A549 (cell line): ENCODE data around the gene MCTP1.

Experiments
- CTCF ChIP-seq: fragments of >200 bp; sonication (Bioruptor Twin); formaldehyde crosslinking; IDR thresholded peaks from 3 replicates; pipeline ENCODE4 v1.5.1; 2016
- POLR2A ChIP-seq: IDR thresholded peaks from 2 replicates; pipeline ENCODE4 v1.6.1; 2012; ENCODE audit warnings: mild to moderate bottlenecking, low read length
- RNF2 ChIP-seq: fragments of 200-600 bp; sonication (generic); IDR thresholded peaks from 2 replicates; pipeline ENCODE4 v1.6.1; 2016; ENCODE audit warnings: low read depth, mild to moderate bottlenecking, antibody characterized with exemption, moderate library complexity, borderline replicate concordance

GRCh38 chr5:94759022-94759421 is 525.9 kb downstream of the MCTP1 start:
- TF ChIP-seq CTCF (no peak), RNF2 (no peak), POLR2A (no peak)
